Endodermal cell (in vitro differentiated cells): ENCODE results near the gene CYB561D2. TPM values are rescaled to one million over a fixed set of nuclear protein-coding genes. Genes with fewer than 3 reads are reported as not detected.

Experiments
- DNase-seq: peaks from one replicate; pipeline ENCODE4 v3.0.0-alpha.2; 2017
- H3K27ac ChIP-seq: 2 replicates; pipeline ENCODE4 v1.5.1; 2013; ENCODE audit warnings: mild to moderate bottlenecking, low read depth, low read length, moderate library complexity
- H3K27me3 ChIP-seq: 2 replicates; pipeline ENCODE4 v1.6.1; 2013; ENCODE audit warnings: mild to moderate bottlenecking, low read length, moderate library complexity; ENCODE audit not compliant: insufficient read depth, control insufficient read depth, poor library complexity, severe bottlenecking
- H3K36me3 ChIP-seq: 2 replicates; pipeline ENCODE4 v1.7.0; 2013; ENCODE audit warnings: mild to moderate bottlenecking, low read length, moderate library complexity; ENCODE audit not compliant: control insufficient read depth, insufficient read depth
- H3K4me1 ChIP-seq: one replicate; pipeline ENCODE4 v1.7.0; 2013; ENCODE audit warnings: low read length; ENCODE audit not compliant: control insufficient read depth, insufficient read depth
- H3K4me3 ChIP-seq: 2 replicates; pipeline ENCODE4 v1.5.1; 2013; ENCODE audit warnings: mild to moderate bottlenecking, low read length, moderate library complexity
- H3K9ac ChIP-seq: 2 replicates; pipeline ENCODE4 v1.6.1; 2013; ENCODE audit warnings: mild to moderate bottlenecking, low read length, moderate library complexity; ENCODE audit not compliant: poor library complexity, severe bottlenecking; ENCODE audit errors: extremely low read depth
- H3K9me3 ChIP-seq: 2 replicates; pipeline ENCODE4 v1.6.1; 2013; ENCODE audit warnings: mild to moderate bottlenecking, low read length, moderate library complexity; ENCODE audit not compliant: control insufficient read depth
- H3K27ac Mint-ChIP-seq: 2 replicates; pipeline ENCODE4 v1.8.0; 2020; ENCODE audit warnings: mixed read lengths
- H3K27me3 Mint-ChIP-seq: 2 replicates; pipeline ENCODE4 v1.8.0; 2021; ENCODE audit warnings: mild to moderate bottlenecking, mixed read lengths; ENCODE audit not compliant: insufficient read depth
- H3K36me3 Mint-ChIP-seq: 2 replicates; pipeline ENCODE4 v1.8.0; 2020; ENCODE audit warnings: low read depth, mixed read lengths
- H3K4me1 Mint-ChIP-seq: 2 replicates; pipeline ENCODE4 v1.8.0; 2020; ENCODE audit warnings: mixed read lengths
- H3K4me3 Mint-ChIP-seq: 2 replicates; pipeline ENCODE4 v1.8.0; 2020; ENCODE audit warnings: mild to moderate bottlenecking, moderate library complexity, mixed read lengths
- H3K9me3 Mint-ChIP-seq: 2 replicates; pipeline ENCODE4 v1.8.0; 2020; ENCODE audit warnings: mild to moderate bottlenecking, mixed read lengths
- CTCF ChIP-seq: fragments of 200-600 bp; sonication (generic); conservative IDR thresholded peaks from 2 replicates; pipeline ENCODE4 v1.5.0; 2021; ENCODE audit warnings: antibody characterized with exemption, mild to moderate bottlenecking
- WGBS, 2 experiments: methylation state at CpG; one replicate each; pipeline versions ENCODE4 v1.1.5 to v1.1.7; 2013; ENCODE audit warnings: missing lambda C conversion rate in 2 of 2, mixed read lengths in 1 of 2; ENCODE audit not compliant: insufficient coverage in 1 of 2, insufficient read length in 1 of 2; 5-methylcytosine and 5-hydroxymethylcytosine counted together
- total RNA-seq, 2 donors: library from RNA; stranded (reverse); fragmentation: NEBNext Ultra II Directional in 1 of 2; extraction: Animal tissue kit (Norgen Biotek cat#: 25700) in 1 of 2; gene quantifications; 2 replicates in 1 of 2; 3 replicates in 1 of 2; pipeline ENCODE4 v1.2.1, GENCODE V29; 2021

The CYB561D2 gene
- total RNA-seq, 2 donors from 2014 or later, result 8.5 to 14.6 TPM

- H3K4me1 ChIP-seq, result peaks cover 10% of the 10 kb centered on the region
- no peak overlapping the region for H3K27ac Mint-ChIP-seq
- peaks cover 8% of the 10 kb centered on the region for H3K4me1 Mint-ChIP-seq
- 92% methylated on average over 11 to 14 of the region's 14 CpGs for whole genome bisulfite sequencing, 2 experiments
- H3K9ac ChIP-seq, result no peak overlapping the region
- no peak for DNase-seq
- H3K36me3 ChIP-seq, result peaks cover 4% of the 10 kb centered on the region
- H3K27me3 Mint-ChIP-seq, result peaks cover 62% of the 10 kb centered on the region
- H3K9me3 Mint-ChIP-seq, result no peaks in the 10 kb centered on the region
- H3K4me3 Mint-ChIP-seq, result peak overlapping the region; percentile 21
- no peak for TF ChIP-seq CTCF
- H3K27me3 ChIP-seq, result peaks cover 60% of the 10 kb centered on the region
- no peak overlapping the region for H3K4me3 ChIP-seq
- H3K36me3 Mint-ChIP-seq, result no peaks in the 10 kb centered on the region
- H3K27ac ChIP-seq, result no peak overlapping the region
- no peaks in the 10 kb centered on the region for H3K9me3 ChIP-seq
Measured at GRCh38 chr3:50339485-50340146, 11.0 kb upstream of the CYB561D2 start.

GRCh38 chr3:50340147-50340447, 10.6 kb upstream of the CYB561D2 start:
- H3K27me3 Mint-ChIP-seq, result peaks cover 67% of the 10 kb centered on the region
- no peak overlapping the region for H3K27ac Mint-ChIP-seq
- no peaks in the 10 kb centered on the region for H3K36me3 Mint-ChIP-seq
- 38 to 49% methylated on average over 9 of the region's 9 CpGs for WGBS, 2 experiments
- TF ChIP-seq CTCF, result no peak
- no peak overlapping the region for H3K27ac ChIP-seq
- H3K27me3 ChIP-seq, result peaks cover 65% of the 10 kb centered on the region
- no peak for DNase-seq
- peak overlapping the region; percentile 21 for H3K4me3 Mint-ChIP-seq
- H3K9me3 Mint-ChIP-seq, result no peaks in the 10 kb centered on the region
- H3K9me3 ChIP-seq, result no peaks in the 10 kb centered on the region
- H3K36me3 ChIP-seq, result peaks cover 4% of the 10 kb centered on the region
- H3K4me1 Mint-ChIP-seq, result peaks cover 8% of the 10 kb centered on the region
- H3K4me3 ChIP-seq, result no peak overlapping the region
- no peak overlapping the region for H3K9ac ChIP-seq
- H3K4me1 ChIP-seq, result peaks cover 10% of the 10 kb centered on the region

- Histone ChIP-seq H3K4me1 (peaks cover 10% of the 10 kb centered on the region), H3K4me3 (no peak within 1 kb of the TSS)
- no peak within 1 kb of the TSS for H3K27ac Mint-ChIP-seq
Measured at GRCh38 chr3:50340448-50341329, 10.0 kb upstream of the CYB561D2 start, which contains the start of gene RASSF1. TSS of gene RASSF1 (minus strand) at chr3:50340836. CDS start at chr3:50340805, 31 bp downstream.

More at GRCh38 chr3:50340448-50341329, 10.0 kb upstream of the CYB561D2 start, which contains the start of gene RASSF1:
- Mint-ChIP-seq H3K27me3 (peaks cover 72% of the 10 kb centered on the region), H3K4me3 (peak within 1 kb of the TSS; percentile 39), H3K4me1 (peaks cover 8% of the 10 kb centered on the region), H3K36me3 (no peaks in the 10 kb centered on the region), H3K9me3 (no peaks in the 10 kb centered on the region)
- H3K9me3 ChIP-seq, result no peaks in the 10 kb centered on the region
- WGBS, 2 experiments, result 15 to 23% methylated on average over 46 to 85 of the region's 85 CpGs
- H3K27ac ChIP-seq, result no peak within 1 kb of the TSS
- TF ChIP-seq CTCF, result no peak
- H3K27me3 ChIP-seq, result peaks cover 69% of the 10 kb centered on the region
- peak; percentile 71 for DNase-seq
- no peak within 1 kb of the TSS for H3K9ac ChIP-seq
- no peaks in the 10 kb centered on the region for H3K36me3 ChIP-seq
